SU-DHL-6 (cell line): ENCODE data around the gene CEP57L1.

Experiments
- CTCF ChIP-seq: fragments of 200-600 bp; sonication (generic); IDR thresholded peaks from one replicate; pipeline ENCODE4 v1.5.1; 2017; ENCODE audit warnings: antibody characterized with exemption, mild to moderate bottlenecking, low read length, moderate library complexity; ENCODE audit not compliant: insufficient read depth, poor library complexity, severe bottlenecking
- EZH2phosphoT487 ChIP-seq: fragments of 200-600 bp; sonication (generic), shearing (Covaris generic); conservative IDR thresholded peaks from 2 replicates; pipeline ENCODE4 v1.6.1; 2018; ENCODE audit warnings: mild to moderate bottlenecking, antibody characterized with exemption, low read length, moderate library complexity, mixed read lengths

- TF ChIP-seq CTCF = no peak
- no peak for TF ChIP-seq EZH2phosphoT487
These were observed 89.3 kb downstream of the CEP57L1 start for GRCh38 chr6:109184638-109185037.
